ENCODE results near the gene TANGO2. TPM values are rescaled to one million over a fixed set of nuclear protein-coding genes. Genes with fewer than 3 reads are reported as not detected.
A peak's percentile ranks its signal among the peaks of the same experiment; 100 is the strongest.

TANGO2 gene
- total and polyA plus RNA-seq, 9 of the 15 experiments (the other 6 are each of a cell fraction or from before 2014, with no cell fraction given): 15.5 to 94.9 (median 70.1) TPM

DNA sequence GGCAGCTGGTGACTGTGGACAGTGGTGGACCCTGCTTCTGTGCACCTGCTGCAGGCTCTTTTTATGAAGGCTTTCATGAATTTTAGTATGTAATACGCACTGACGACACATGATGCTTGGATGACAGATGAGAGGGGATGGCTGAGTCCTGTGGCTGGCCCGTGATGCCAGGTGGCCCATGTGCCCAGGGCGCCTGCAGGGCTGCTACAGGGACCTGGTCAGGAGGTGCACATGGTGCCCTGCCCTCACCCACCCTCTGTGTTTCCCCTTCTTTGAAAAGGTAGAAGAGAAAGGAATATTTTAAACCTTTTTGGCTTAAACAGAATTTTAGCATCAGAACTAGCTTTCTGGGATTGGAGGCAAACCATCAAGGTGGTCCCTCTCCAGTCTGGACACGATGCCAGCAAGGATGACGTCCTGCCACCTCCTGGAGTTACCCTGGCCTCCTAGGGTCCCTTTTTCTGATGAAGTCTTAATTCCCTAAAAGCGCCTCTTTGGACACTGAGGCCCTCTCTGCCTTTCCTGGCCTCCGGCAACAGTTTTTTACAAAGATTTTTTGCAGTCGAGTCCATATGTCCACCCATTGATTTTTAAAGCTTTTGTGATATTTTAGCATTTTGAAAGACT, 89.6 kb downstream of the TANGO2 start (continued):
- TF ChIP-seq, protein P1, sequence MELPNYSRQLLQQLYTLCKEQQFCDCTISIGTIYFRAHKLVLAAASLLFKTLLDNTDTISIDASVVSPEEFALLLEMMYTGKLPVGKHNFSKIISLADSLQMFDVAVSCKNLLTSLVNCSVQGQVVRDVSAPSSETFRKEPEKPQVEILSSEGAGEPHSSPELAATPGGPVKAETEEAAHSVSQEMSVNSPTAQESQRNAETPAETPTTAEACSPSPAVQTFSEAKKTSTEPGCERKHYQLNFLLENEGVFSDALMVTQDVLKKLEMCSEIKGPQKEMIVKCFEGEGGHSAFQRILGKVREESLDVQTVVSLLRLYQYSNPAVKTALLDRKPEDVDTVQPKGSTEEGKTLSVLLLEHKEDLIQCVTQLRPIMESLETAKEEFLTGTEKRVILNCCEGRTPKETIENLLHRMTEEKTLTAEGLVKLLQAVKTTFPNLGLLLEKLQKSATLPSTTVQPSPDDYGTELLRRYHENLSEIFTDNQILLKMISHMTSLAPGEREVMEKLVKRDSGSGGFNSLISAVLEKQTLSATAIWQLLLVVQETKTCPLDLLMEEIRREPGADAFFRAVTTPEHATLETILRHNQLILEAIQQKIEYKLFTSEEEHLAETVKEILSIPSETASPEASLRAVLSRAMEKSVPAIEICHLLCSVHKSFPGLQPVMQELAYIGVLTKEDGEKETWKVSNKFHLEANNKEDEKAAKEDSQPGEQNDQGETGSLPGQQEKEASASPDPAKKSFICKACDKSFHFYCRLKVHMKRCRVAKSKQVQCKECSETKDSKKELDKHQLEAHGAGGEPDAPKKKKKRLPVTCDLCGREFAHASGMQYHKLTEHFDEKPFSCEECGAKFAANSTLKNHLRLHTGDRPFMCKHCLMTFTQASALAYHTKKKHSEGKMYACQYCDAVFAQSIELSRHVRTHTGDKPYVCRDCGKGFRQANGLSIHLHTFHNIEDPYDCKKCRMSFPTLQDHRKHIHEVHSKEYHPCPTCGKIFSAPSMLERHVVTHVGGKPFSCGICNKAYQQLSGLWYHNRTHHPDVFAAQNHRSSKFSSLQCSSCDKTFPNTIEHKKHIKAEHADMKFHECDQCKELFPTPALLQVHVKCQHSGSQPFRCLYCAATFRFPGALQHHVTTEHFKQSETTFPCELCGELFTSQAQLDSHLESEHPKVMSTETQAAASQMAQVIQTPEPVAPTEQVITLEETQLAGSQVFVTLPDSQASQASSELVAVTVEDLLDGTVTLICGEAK (IDR thresholded peaks at IDR 0.05): no peak
- TF ChIP-seq, protein P1 (CRISPR knock-in tag; IDR thresholded peaks at IDR 0.05): no peak
- no peak for TF ChIP-seq ZNF134 (CRISPR knock-in tag; conservative IDR thresholded peaks at IDR 0.05)
- TF ChIP-seq ZNF778 (CRISPR knock-in tag; IDR thresholded peaks at IDR 0.05): no peak
- peak; percentile 12 for TF ChIP-seq SETDB1 (IDR thresholded peaks at IDR 0.05; ENCODE audit: low read length)
- 0 out of 4 replicates have a peak, but pooled peaks of 1 of the 2 experiments have one; percentile 1 for TF ChIP-seq MAZ (CRISPR knock-in tag; conservative IDR thresholded peaks at IDR 0.05 in 1 of 2, IDR thresholded peaks at IDR 0.05 in 1 of 2)
- TF ChIP-seq ZNF561 (CRISPR knock-in tag; conservative IDR thresholded peaks at IDR 0.05): no peak
- TF ChIP-seq ZNF217 (CRISPR knock-in tag; IDR thresholded peaks at IDR 0.05): no peak
- 0 out of 2 replicates have a peak, but pooled peaks have one; percentile 6 for TF ChIP-seq PHTF2 (CRISPR knock-in tag; IDR thresholded peaks at IDR 0.05)
- TF ChIP-seq, protein P2, sequence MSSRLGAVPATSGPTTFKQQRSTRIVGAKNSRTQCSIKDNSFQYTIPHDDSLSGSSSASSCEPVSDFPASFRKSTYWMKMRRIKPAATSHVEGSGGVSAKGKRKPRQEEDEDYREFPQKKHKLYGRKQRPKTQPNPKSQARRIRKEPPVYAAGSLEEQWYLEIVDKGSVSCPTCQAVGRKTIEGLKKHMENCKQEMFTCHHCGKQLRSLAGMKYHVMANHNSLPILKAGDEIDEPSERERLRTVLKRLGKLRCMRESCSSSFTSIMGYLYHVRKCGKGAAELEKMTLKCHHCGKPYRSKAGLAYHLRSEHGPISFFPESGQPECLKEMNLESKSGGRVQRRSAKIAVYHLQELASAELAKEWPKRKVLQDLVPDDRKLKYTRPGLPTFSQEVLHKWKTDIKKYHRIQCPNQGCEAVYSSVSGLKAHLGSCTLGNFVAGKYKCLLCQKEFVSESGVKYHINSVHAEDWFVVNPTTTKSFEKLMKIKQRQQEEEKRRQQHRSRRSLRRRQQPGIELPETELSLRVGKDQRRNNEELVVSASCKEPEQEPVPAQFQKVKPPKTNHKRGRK (tag; IDR thresholded peaks at IDR 0.05): no peak
- no peak for TF ChIP-seq TAL1 (IDR thresholded peaks at IDR 0.05)
- TF ChIP-seq, protein P3, sequence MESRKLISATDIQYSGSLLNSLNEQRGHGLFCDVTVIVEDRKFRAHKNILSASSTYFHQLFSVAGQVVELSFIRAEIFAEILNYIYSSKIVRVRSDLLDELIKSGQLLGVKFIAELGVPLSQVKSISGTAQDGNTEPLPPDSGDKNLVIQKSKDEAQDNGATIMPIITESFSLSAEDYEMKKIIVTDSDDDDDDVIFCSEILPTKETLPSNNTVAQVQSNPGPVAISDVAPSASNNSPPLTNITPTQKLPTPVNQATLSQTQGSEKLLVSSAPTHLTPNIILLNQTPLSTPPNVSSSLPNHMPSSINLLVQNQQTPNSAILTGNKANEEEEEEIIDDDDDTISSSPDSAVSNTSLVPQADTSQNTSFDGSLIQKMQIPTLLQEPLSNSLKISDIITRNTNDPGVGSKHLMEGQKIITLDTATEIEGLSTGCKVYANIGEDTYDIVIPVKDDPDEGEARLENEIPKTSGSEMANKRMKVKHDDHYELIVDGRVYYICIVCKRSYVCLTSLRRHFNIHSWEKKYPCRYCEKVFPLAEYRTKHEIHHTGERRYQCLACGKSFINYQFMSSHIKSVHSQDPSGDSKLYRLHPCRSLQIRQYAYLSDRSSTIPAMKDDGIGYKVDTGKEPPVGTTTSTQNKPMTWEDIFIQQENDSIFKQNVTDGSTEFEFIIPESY (CRISPR knock-in tag; IDR thresholded peaks at IDR 0.05): no peak
- TF ChIP-seq LARP7 (IDR thresholded peaks at IDR 0.05): no peak
- TF ChIP-seq HIVEP1 (CRISPR knock-in tag; IDR thresholded peaks at IDR 0.05): no peak
- TF ChIP-seq BRD4 (IDR thresholded peaks at IDR 0.05): no peak
- no peak for TF ChIP-seq KLF6 (CRISPR knock-in tag; IDR thresholded peaks at IDR 0.05; ENCODE audit: borderline replicate concordance)
- TF ChIP-seq POLR2B (IDR thresholded peaks at IDR 0.05; ENCODE audit: low read depth, partially characterized antibody): peak; percentile 22
- no peak for TF ChIP-seq IFI16 (CRISPR knock-in tag; IDR thresholded peaks at IDR 0.05)

Measured in K562 (cell line).